GM10847 (cell line): ENCODE measurements around the gene LGI2.

Source experiments
- POLR2A ChIP-seq: IDR thresholded peaks from 2 replicates; pipeline ENCODE4 v1.6.1; 2011; ENCODE audit not compliant: insufficient read length; ENCODE audit errors: extremely low read depth

Gene LGI2

GRCh38 chr4:25058796-25059195 lies 28.1 kb upstream of the LGI2 start:
- TF ChIP-seq POLR2A: no peak

- no peak for TF ChIP-seq POLR2A
These were observed 26.6 kb upstream of the LGI2 start for GRCh38 chr4:25057299-25057698.

- no peak for TF ChIP-seq POLR2A
These were observed 20.8 kb upstream of the LGI2 start for GRCh38 chr4:25051534-25051933.

- no peak for TF ChIP-seq POLR2A
These were observed 19.8 kb upstream of the LGI2 start for GRCh38 chr4:25050370-25051078.

- no peak for TF ChIP-seq POLR2A
These were observed 12.8 kb upstream of the LGI2 start for GRCh38 chr4:25043548-25043947.

GRCh38 chr4:25033526-25033925 lies 2.8 kb upstream of the LGI2 start:
- TF ChIP-seq POLR2A: no peak

- TF ChIP-seq POLR2A: no peak
These were observed 1.4 kb upstream of the LGI2 start for GRCh38 chr4:25032126-25032525.

GRCh38 chr4:25031077-25031621 lies 403 bp upstream of the LGI2 start:
- TF ChIP-seq POLR2A: no peak

- no peak for TF ChIP-seq POLR2A
These were observed 1.1 kb downstream of the LGI2 start for GRCh38 chr4:25029479-25030276.

GRCh38 chr4:25028851-25029250 lies 1.9 kb downstream of the LGI2 start:
- no peak for TF ChIP-seq POLR2A

GRCh38 chr4:25022766-25023165 lies 8.0 kb downstream of the LGI2 start:
- no peak for TF ChIP-seq POLR2A

- no peak for TF ChIP-seq POLR2A
These were observed 9.5 kb downstream of the LGI2 start for GRCh38 chr4:25021216-25021615.

GRCh38 chr4:25020236-25020635 lies 10.5 kb downstream of the LGI2 start:
- TF ChIP-seq POLR2A: no peak

- no peak for TF ChIP-seq POLR2A
These were observed 11.2 kb downstream of the LGI2 start for GRCh38 chr4:25019501-25019900.

GRCh38 chr4:25015012-25015411 lies 15.7 kb downstream of the LGI2 start:
- TF ChIP-seq POLR2A: no peak
